Measurements from ENCODE around the gene LEKR1.
"Not testable (repeated sequence)": the region's sequence is repeated elsewhere in the genome, so short reads cannot be mapped to it uniquely, and the experiment has no call there.

LEKR1 gene

DNA sequence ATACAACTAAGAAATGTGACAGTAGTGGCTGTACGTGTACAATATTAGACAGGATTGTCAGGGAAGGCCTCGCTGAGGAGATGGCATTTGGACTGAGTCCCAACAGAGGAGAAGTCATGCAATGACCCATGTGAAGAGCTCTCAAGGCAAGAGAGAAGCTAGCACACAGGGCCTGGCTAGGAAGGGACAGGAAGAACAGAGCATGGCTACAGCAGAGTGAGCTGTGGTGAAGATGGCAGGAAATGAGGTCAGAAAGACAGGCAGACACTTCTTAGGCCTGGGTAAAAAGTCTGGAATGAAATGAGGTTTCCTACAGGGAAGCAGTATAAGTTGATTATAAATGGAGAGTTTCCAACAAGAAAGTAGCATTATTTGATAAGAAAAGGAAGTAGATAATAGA is 33.2 kb upstream of the LEKR1 start:
- H3K4me3 ChIP-seq (ENCODE audit: low read length) = no peak overlapping the region
- H3K27me3 ChIP-seq (ENCODE audit: control insufficient read depth, insufficient read depth, low read length) = no peaks in the 10 kb centered on the region
- no peak overlapping the region for H3K27ac ChIP-seq (ENCODE audit: low read length)
- no peaks in the 10 kb centered on the region for H3K36me3 ChIP-seq (ENCODE audit: control insufficient read depth, low read depth, low read length)
- no peaks in the 10 kb centered on the region for H3K9me3 ChIP-seq (ENCODE audit: control insufficient read depth, low read depth, low read length)
- H3K4me1 ChIP-seq (ENCODE audit: control insufficient read depth, low read depth, low read length) = no peaks in the 10 kb centered on the region
- H3K9ac ChIP-seq (ENCODE audit: low read length) = no peak overlapping the region

- Histone ChIP-seq H3K27ac (ENCODE audit: low read length) (no peak overlapping the region), H3K9me3 (ENCODE audit: control insufficient read depth, low read depth, low read length) (no peaks in the 10 kb centered on the region), H3K4me3 (ENCODE audit: low read length) (no peak overlapping the region)
Observed at GRCh38 chr3:156793400-156793799, 32.8 kb upstream of the LEKR1 start.

DNA sequence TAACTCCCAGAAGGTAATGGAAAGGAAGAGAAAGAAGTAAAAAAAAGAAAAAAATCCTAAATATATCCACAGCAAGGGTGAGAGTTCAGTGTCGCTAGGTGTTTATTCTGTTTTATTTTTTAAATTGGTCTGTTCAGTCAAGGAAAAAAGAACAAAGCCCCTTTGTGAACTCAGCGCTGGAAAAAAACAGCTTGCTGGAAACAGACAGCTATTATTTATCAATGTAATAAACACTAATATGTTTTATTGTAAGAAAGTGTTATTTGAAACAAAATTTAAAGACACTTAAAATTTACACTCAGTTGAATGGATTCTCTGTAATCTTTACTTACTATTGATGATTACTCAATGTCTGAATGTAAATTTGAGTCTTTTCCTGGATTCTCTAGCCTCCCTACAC is 32.3 kb upstream of the LEKR1 start:
- no peaks in the 10 kb centered on the region for H3K36me3 ChIP-seq (ENCODE audit: control insufficient read depth, low read depth, low read length)
- no peaks in the 10 kb centered on the region for H3K9me3 ChIP-seq (ENCODE audit: control insufficient read depth, low read depth, low read length)
- H3K9ac ChIP-seq (ENCODE audit: low read length) = no peak overlapping the region
- no peak overlapping the region for H3K4me3 ChIP-seq (ENCODE audit: low read length)
- no peaks in the 10 kb centered on the region for H3K27me3 ChIP-seq (ENCODE audit: control insufficient read depth, insufficient read depth, low read length)
- no peak overlapping the region for H3K27ac ChIP-seq (ENCODE audit: low read length)
- H3K4me1 ChIP-seq (ENCODE audit: control insufficient read depth, low read depth, low read length) = no peaks in the 10 kb centered on the region

More at GRCh38 chr3:156793400-156793799, 32.8 kb upstream of the LEKR1 start:
- Histone ChIP-seq H3K4me1 (ENCODE audit: control insufficient read depth, low read depth, low read length) (no peaks in the 10 kb centered on the region), H3K27me3 (ENCODE audit: control insufficient read depth, insufficient read depth, low read length) (no peaks in the 10 kb centered on the region), H3K36me3 (ENCODE audit: control insufficient read depth, low read depth, low read length) (no peaks in the 10 kb centered on the region), H3K9ac (ENCODE audit: low read length) (no peak overlapping the region)

DNA sequence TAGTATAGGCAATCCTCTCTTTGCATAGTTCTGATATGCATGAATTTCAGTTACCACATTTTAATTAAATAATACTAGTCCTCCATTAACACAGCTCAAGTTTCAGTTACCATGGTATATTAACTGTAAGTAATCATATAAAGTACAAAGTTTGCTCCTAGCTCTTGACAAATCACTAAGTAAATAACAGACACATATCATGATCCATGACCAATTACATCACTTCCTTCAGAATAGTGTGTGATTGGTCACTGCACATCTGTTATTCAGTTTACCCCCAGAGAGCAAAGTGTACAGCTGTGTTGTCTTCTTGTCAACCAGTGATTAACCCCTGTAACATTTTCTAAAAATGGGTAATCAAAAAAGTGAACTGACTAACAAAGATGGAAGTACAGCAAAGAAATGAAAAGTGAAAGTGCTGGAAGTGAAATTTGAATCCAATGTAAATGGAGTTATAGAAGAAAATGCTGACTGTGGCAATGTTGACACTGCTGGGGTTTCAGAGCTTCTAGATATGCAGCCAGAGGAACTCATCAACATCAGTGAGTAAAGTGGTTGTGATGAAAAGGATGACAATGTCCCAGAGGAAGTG is 30.2 kb upstream of the LEKR1 start:
- H3K4me1 ChIP-seq (ENCODE audit: control insufficient read depth, low read depth, low read length) = no peaks in the 10 kb centered on the region
- no peak overlapping the region for H3K9ac ChIP-seq (ENCODE audit: low read length)
- no peaks in the 10 kb centered on the region for H3K9me3 ChIP-seq (ENCODE audit: control insufficient read depth, low read depth, low read length)
- no peaks in the 10 kb centered on the region for H3K36me3 ChIP-seq (ENCODE audit: control insufficient read depth, low read depth, low read length)
- H3K4me3 ChIP-seq (ENCODE audit: low read length) = no peak overlapping the region
- H3K27me3 ChIP-seq (ENCODE audit: control insufficient read depth, insufficient read depth, low read length) = no peaks in the 10 kb centered on the region
- H3K27ac ChIP-seq (ENCODE audit: low read length) = no peak overlapping the region

DNA sequence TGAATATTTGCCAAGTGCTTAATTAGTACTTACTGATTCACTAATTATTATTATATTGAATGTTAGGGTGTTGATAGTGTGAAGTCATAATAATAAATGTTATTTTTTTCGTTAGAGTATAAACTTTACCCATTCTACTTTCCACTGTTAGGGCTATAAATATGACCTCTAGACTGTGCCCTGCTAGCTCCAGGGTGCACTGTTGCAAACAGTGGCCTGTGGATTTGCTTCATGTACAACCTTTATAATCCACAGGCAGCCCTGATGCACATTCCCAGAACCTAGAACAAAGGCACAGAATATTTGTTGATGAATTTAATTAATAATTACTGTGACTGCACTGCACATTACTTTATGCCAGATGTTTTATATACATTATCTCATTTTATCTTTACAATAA is 28.8 kb upstream of the LEKR1 start:
- Histone ChIP-seq H3K9me3 (ENCODE audit: control insufficient read depth, low read depth, low read length) (no peaks in the 10 kb centered on the region), H3K36me3 (ENCODE audit: control insufficient read depth, low read depth, low read length) (no peaks in the 10 kb centered on the region), H3K9ac (ENCODE audit: low read length) (no peak overlapping the region), H3K27me3 (ENCODE audit: control insufficient read depth, insufficient read depth, low read length) (no peaks in the 10 kb centered on the region), H3K4me1 (ENCODE audit: control insufficient read depth, low read depth, low read length) (no peaks in the 10 kb centered on the region), H3K27ac (ENCODE audit: low read length) (no peak overlapping the region), H3K4me3 (ENCODE audit: low read length) (no peak overlapping the region)

DNA sequence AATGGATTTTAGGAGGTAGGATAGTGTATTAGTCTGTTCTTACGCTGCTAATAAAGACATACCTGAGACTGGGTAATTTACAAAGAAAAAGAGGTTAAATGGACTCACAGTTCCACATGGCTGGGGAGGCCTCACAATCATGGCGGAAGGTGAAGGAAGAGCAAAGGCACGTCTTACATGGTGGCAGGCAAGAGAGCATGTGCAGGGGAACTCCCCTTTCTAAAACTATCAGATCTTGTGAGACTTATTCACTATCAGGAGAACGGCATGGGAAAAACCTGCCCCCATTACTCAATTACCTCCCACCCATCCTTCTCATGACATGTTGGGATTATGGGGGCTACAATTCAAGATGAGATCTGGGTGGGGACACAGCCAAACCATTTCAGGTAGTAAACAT is 25.9 kb upstream of the LEKR1 start:
- not testable (repeated sequence) for H3K4me1 ChIP-seq (ENCODE audit: control insufficient read depth, low read depth, low read length); H3K9ac ChIP-seq (ENCODE audit: low read length); H3K4me3 ChIP-seq (ENCODE audit: low read length); H3K27ac ChIP-seq (ENCODE audit: low read length); H3K27me3 ChIP-seq (ENCODE audit: control insufficient read depth, insufficient read depth, low read length); H3K36me3 ChIP-seq (ENCODE audit: control insufficient read depth, low read depth, low read length); H3K9me3 ChIP-seq (ENCODE audit: control insufficient read depth, low read depth, low read length)

DNA sequence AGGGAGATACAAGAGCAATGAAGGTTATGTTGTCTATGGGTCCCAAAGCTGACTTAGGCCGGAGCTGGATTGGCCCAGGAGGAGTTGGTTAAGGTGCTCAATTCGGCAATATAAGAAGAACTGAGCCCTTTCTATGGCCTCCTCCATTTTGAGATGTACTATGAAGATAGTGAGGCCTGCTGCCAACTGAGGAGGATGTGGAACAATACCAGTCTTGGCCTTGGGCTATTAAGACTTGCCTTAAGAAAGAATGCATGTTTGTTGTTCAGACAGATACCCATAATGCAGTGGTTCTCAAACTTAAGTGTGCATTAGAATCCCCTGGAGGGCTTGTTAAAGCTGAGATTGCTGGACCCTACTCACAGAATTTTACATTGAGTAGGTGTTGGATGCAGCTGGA is 24.4 kb upstream of the LEKR1 start:
- H3K9me3 ChIP-seq (ENCODE audit: control insufficient read depth, low read depth, low read length) = no peaks in the 10 kb centered on the region
- H3K27me3 ChIP-seq (ENCODE audit: control insufficient read depth, insufficient read depth, low read length) = no peaks in the 10 kb centered on the region
- H3K4me1 ChIP-seq (ENCODE audit: control insufficient read depth, low read depth, low read length) = no peaks in the 10 kb centered on the region

GRCh38 chr3:156802821-156803606 is 23.1 kb upstream of the LEKR1 start:
- H3K9me3 ChIP-seq (ENCODE audit: control insufficient read depth, low read depth, low read length) = no peaks in the 10 kb centered on the region
- no peak overlapping the region for H3K27ac ChIP-seq (ENCODE audit: low read length)

More for the DNA sequence above, 24.4 kb upstream of the LEKR1 start:
- H3K4me3 ChIP-seq (ENCODE audit: low read length) = no peak overlapping the region
- no peaks in the 10 kb centered on the region for H3K36me3 ChIP-seq (ENCODE audit: control insufficient read depth, low read depth, low read length)
- no peak overlapping the region for H3K9ac ChIP-seq (ENCODE audit: low read length)
- no peak overlapping the region for H3K27ac ChIP-seq (ENCODE audit: low read length)

DNA sequence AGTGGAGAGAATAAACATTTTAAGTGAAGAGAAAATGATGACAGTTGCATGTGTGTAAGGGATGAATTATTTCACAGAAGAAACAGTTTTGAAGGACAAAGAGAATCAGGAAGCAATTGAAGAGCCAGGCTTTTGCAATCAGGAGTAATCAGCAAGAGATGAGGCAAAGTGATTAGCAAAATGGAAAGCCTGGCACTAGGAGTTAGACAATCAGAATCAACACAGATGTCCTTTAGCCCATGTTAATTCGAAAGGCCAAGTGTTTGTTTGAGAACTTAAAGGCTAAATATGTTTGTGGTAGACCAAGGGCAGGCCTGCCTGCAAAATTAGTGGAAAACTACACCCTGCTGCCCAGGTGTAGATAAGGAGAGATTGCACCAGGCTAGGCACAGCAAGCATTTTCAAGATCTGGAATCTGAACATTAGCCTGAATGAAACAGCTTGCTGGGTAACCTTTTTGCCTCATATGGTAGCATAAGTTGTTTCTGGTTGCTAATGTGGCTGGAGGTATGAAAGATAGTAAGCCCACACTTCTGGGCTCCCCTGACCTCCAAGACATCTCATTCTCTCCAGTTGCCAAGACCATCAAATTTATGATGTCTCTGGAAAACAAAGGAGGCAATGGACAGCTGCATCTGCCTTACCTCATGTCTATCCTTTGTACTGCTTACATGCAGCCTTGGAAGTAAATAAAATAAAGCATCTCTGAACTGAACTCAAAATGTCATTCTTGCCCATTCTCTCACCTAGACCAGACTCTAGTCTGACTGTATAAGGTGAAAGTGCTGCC is 22.0 kb upstream of the LEKR1 start:
- Histone ChIP-seq H3K27me3 (ENCODE audit: control insufficient read depth, insufficient read depth, low read length) (no peaks in the 10 kb centered on the region), H3K4me3 (ENCODE audit: low read length) (no peak overlapping the region), H3K36me3 (ENCODE audit: control insufficient read depth, low read depth, low read length) (no peaks in the 10 kb centered on the region), H3K9me3 (ENCODE audit: control insufficient read depth, low read depth, low read length) (no peaks in the 10 kb centered on the region), H3K9ac (ENCODE audit: low read length) (no peak overlapping the region), H3K4me1 (ENCODE audit: control insufficient read depth, low read depth, low read length) (no peaks in the 10 kb centered on the region), H3K27ac (ENCODE audit: low read length) (no peak overlapping the region)

More at GRCh38 chr3:156802821-156803606, 23.1 kb upstream of the LEKR1 start:
- Histone ChIP-seq H3K4me3 (ENCODE audit: low read length) (no peak overlapping the region), H3K9ac (ENCODE audit: low read length) (no peak overlapping the region), H3K4me1 (ENCODE audit: control insufficient read depth, low read depth, low read length) (no peaks in the 10 kb centered on the region), H3K36me3 (ENCODE audit: control insufficient read depth, low read depth, low read length) (no peaks in the 10 kb centered on the region), H3K27me3 (ENCODE audit: control insufficient read depth, insufficient read depth, low read length) (no peaks in the 10 kb centered on the region)

- no peaks in the 10 kb centered on the region for H3K36me3 ChIP-seq (ENCODE audit: control insufficient read depth, low read depth, low read length)
- H3K9ac ChIP-seq (ENCODE audit: low read length) = no peak overlapping the region
- no peaks in the 10 kb centered on the region for H3K9me3 ChIP-seq (ENCODE audit: control insufficient read depth, low read depth, low read length)
- no peak overlapping the region for H3K4me3 ChIP-seq (ENCODE audit: low read length)
- no peaks in the 10 kb centered on the region for H3K4me1 ChIP-seq (ENCODE audit: control insufficient read depth, low read depth, low read length)
- no peaks in the 10 kb centered on the region for H3K27me3 ChIP-seq (ENCODE audit: control insufficient read depth, insufficient read depth, low read length)
- H3K27ac ChIP-seq (ENCODE audit: low read length) = no peak overlapping the region
Observed at GRCh38 chr3:156806698-156807097, 19.5 kb upstream of the LEKR1 start.

GRCh38 chr3:156808025-156808424 is 18.1 kb upstream of the LEKR1 start:
- no peak overlapping the region for H3K27ac ChIP-seq (ENCODE audit: low read length)
- peaks cover 4% of the 10 kb centered on the region for H3K4me1 ChIP-seq (ENCODE audit: control insufficient read depth, low read depth, low read length)
- no peaks in the 10 kb centered on the region for H3K36me3 ChIP-seq (ENCODE audit: control insufficient read depth, low read depth, low read length)
- H3K9ac ChIP-seq (ENCODE audit: low read length) = no peak overlapping the region
- H3K4me3 ChIP-seq (ENCODE audit: low read length) = no peak overlapping the region
- peaks cover 3% of the 10 kb centered on the region for H3K27me3 ChIP-seq (ENCODE audit: control insufficient read depth, insufficient read depth, low read length)
- H3K9me3 ChIP-seq (ENCODE audit: control insufficient read depth, low read depth, low read length) = no peaks in the 10 kb centered on the region
